Endometrial microvascular endothelial cells (primary cell): ENCODE measurements around the gene PRR30. TPM values are rescaled to one million over a fixed set of nuclear protein-coding genes. Genes with fewer than 3 reads are reported as not detected.
"Not testable (repeated sequence)": the region's sequence is repeated elsewhere in the genome, so short reads cannot be mapped to it uniquely, and the experiment has no call there.

Source experiments
- in situ Hi-C: cut with HindIII; loops from 2 replicates; pipeline ENCODE4 v1.10.0; 2017; ENCODE audit warnings: low sequenced_read_pairs, low pct_unique_long_range_greater_than_20kb; ENCODE audit errors: inconsistent ontology term
- total RNA-seq: library from RNA; depleted of rRNA; stranded (reverse); fragments of >200 nt; gene quantifications from one replicate; pipeline ENCODE4 v1.2.3, GENCODE V29; 2015; ENCODE audit errors: inconsistent ontology term

PRR30 gene
- not detected for total RNA-seq

GRCh38 chr2:27139310-27139709, at the start of gene PRR30:
TSS of gene PRR30 (minus strand) at chr2:27139410. CDS start at chr2:27138329, 1,081 bp downstream.
- in situ Hi-C loops: no loop called here

- in situ Hi-C loops: no loop called here
These were observed 47.6 kb upstream of the PRR30 start for GRCh38 chr2:27186613-27187345.

- in situ Hi-C loops: no loop called here
These were observed 46.3 kb upstream of the PRR30 start for GRCh38 chr2:27185331-27186026.

GRCh38 chr2:27184115-27184514, 44.9 kb upstream of the PRR30 start:
- in situ Hi-C loops: no loop called here

- in situ Hi-C loops: no loop called here
These were observed 43.1 kb upstream of the PRR30 start for GRCh38 chr2:27182346-27182745.

- in situ Hi-C loops: no loop called here
These were observed 40.3 kb upstream of the PRR30 start for GRCh38 chr2:27179344-27180000.

- in situ Hi-C loops: no loop called here
These were observed 39.3 kb upstream of the PRR30 start for GRCh38 chr2:27178469-27178868.

GRCh38 chr2:27177441-27178351, 38.5 kb upstream of the PRR30 start:
- in situ Hi-C loops: no loop called here

GRCh38 chr2:27175781-27176180, 36.6 kb upstream of the PRR30 start:
- in situ Hi-C loops: not testable (repeated sequence)

GRCh38 chr2:27175330-27175729, 36.1 kb upstream of the PRR30 start:
- in situ Hi-C loops: no loop called here

GRCh38 chr2:27174638-27175037, 35.4 kb upstream of the PRR30 start:
- in situ Hi-C loops: no loop called here

GRCh38 chr2:27171351-27171848, 32.2 kb upstream of the PRR30 start:
- in situ Hi-C loops: no loop called here

- in situ Hi-C loops: no loop called here
These were observed 31.5 kb upstream of the PRR30 start for GRCh38 chr2:27170581-27171337.

GRCh38 chr2:27164960-27165763, 26.0 kb upstream of the PRR30 start:
- in situ Hi-C loops: no loop called here

GRCh38 chr2:27162151-27163121, 23.2 kb upstream of the PRR30 start:
- in situ Hi-C loops: no loop called here

- in situ Hi-C loops: no loop called here
These were observed 21.0 kb upstream of the PRR30 start for GRCh38 chr2:27160191-27160590.
